IPS DF 4.7 (cell line): ENCODE data around the gene AIPL1.
A peak's percentile ranks its signal among the peaks of the same experiment; 100 is the strongest.
"Not testable (repeated sequence)": the region's sequence is repeated elsewhere in the genome, so short reads cannot be mapped to it uniquely, and the experiment has no call there.

Source experiments
- DNase-seq: peaks from one replicate; pipeline ENCODE4 v3.0.0-alpha.2; 2013; ENCODE audit warnings: low spot score; ENCODE audit errors: extremely low read depth

AIPL1 gene

DNA sequence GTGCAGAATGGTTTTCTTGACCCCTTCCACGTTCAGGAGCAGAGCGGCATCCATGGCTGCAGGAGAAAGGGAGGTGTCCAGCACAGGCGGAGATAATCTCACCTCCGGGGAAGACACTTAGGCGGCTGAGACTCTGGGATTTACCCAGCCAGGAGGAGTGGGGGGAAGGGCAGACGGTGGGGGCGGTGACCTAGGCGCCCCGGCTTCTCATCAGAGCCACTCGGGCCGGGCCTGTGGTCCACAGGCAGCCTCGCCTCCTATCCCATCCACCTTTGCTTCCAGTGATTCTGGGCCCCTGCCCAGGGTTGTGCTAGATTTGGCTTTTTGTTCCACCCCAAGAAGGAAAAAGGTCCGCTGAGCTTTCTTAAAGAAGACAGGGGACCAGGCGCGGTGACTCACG, at the start of gene AIPL1:
Gene AIPL1 (minus strand): TSS at position 71 of the 400 bp plus-strand sequence. CDS start 17 bp downstream, at position 54.
- DNase-seq: no peak

- DNase-seq: no peak
Measured at GRCh38 chr17:6483507-6483906, 48.6 kb upstream of the AIPL1 start.

- not testable (repeated sequence) for DNase-seq
Measured at GRCh38 chr17:6482796-6483195, 47.9 kb upstream of the AIPL1 start.

DNA sequence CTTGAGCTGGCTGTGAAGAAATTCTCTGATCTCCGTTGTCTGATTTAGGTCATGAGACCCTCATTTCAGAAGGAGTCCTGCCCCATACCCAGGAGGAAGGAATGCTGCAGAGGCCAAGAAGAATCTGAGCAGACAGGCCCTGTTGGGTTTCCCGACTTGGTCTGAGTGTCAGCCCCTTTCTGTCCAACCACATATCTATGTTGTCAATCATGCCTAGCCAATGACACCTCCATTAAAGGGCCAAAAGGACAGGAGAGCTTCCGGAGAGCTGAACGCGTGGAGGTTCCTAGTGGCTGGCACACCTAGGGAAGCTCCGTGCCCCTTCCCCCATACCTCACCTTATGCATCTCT, 47.2 kb upstream of the AIPL1 start:
- DNase-seq: no peak

DNA sequence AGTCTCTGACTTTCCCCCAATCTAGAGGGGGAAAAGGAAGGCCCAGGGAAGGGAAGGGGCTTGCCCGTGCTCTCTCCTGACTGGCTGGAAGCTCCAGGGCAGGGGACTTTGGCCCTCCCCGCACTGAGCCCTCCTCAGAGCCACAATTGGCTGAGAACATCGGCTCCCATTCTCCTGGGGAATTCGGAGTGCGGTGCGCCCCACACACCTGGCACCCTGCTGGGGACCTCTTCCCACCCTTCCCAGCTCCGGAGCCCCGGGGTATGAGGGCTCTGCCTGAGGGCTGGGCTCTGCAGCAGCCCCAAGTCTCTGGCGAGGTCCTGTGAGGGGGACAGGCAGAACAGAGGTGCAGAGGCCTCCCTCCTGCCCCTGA, 45.4 kb upstream of the AIPL1 start:
- no peak for DNase-seq

DNA sequence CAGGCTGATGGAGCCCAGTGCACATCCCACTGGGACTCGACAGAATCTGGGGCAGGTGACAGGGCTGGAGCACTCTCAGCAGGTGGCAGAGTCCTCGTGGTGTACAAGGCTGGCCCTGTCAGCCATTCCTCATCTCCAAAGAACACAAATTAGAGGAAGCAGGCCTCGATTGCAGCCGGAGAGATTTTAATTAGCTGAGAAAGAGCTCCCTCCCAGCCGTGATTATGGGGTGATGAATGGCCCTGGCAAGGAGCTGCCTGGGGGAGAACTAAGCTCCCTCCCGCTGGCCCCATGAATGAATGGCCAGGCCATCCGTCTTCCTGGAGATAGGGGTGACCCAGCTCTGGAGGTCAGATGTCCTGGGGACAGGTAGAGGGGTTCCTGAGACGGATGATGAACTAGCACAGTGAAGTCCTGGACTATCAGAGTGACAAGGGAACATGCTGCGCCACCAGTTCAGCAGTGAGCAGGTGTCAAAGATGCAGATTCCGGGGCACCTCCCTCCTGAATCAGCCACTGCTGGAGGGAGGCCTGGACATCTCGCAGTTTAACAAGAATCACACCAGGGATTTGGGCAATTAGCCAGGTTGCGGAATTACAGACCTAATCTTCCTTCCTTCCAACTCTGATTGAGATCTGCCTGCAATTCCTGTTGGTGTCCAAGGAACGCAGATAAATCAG, 44.8 kb upstream of the AIPL1 start:
- no peak for DNase-seq

GRCh38 chr17:6478486-6478885, 43.6 kb upstream of the AIPL1 start:
- DNase-seq: no peak

DNA sequence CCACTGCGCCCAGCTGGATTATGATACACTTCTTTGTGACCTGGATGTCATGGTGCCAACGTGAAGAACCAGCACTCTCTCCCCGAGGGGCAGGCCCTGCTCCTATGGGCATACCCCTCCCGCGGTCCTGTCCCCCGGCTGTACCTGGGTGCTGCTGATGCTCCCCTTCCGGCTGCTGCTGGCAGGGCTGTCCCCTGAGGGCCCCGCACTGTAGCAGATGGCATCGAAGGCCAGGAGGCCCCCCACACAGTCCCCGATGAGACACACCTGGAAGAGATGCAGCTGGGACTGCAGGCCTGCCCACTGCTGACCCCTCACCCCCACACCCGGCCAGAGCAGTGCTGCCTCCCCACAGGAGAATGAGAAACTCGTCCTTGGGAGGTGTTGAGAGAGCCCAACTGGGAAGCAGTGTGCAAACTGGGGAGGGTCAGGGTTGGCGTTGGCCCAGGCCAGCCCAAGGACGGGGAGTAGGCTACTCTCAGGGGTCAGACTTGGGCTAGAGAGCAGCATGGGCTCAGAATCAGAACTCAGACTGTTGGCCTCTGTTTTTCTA, 43.0 kb upstream of the AIPL1 start:
- no peak for DNase-seq

DNA sequence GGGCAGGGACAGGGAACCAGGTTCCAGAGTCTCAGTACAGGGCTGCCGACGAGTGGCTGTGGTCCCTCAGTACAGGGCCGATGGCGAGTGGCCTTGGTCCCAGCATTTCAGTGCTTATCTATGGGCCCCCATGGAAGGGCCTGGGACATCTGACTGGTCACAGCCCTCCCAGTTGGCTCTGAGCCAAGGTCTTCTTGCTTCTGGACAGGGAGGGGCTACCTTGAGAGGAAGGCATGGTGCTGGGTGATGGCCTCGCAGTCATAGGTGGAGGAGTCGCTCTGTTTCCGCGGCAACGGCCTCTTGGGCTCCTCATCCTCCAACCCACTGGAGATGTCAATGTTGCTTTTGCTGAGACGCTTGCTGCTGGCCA, 41.9 kb upstream of the AIPL1 start:
- no peak for DNase-seq

- DNase-seq: no peak
Measured at GRCh38 chr17:6476076-6476809, 41.3 kb upstream of the AIPL1 start.

GRCh38 chr17:6475411-6475810, 40.5 kb upstream of the AIPL1 start:
- DNase-seq: no peak

- DNase-seq: no peak
Measured at GRCh38 chr17:6474906-6475305, 40.0 kb upstream of the AIPL1 start.

- no peak for DNase-seq
Measured at GRCh38 chr17:6474376-6474775, 39.5 kb upstream of the AIPL1 start.

GRCh38 chr17:6473128-6473767, 38.3 kb upstream of the AIPL1 start:
- peak; percentile 69 for DNase-seq

DNA sequence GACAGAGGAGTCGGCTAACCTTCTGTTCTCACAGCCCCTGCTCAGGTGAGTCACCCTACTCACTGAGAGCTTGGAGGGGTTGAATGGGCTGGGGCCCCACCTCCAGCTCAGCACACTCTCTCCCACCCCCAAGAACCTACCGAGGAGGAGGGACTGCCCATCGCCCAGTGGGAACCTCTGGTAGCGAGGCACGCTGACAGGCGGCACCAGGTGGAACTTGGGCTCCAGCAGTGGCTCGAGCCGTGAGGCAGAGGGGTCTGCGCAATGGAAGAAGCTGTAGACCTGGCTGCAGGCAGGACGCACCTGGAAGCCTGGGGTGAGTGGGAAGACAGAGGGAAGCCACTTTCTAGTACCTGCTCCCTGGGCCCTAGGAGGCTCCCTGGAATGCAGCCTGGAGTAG, 37.6 kb upstream of the AIPL1 start:
- no peak for DNase-seq

DNA sequence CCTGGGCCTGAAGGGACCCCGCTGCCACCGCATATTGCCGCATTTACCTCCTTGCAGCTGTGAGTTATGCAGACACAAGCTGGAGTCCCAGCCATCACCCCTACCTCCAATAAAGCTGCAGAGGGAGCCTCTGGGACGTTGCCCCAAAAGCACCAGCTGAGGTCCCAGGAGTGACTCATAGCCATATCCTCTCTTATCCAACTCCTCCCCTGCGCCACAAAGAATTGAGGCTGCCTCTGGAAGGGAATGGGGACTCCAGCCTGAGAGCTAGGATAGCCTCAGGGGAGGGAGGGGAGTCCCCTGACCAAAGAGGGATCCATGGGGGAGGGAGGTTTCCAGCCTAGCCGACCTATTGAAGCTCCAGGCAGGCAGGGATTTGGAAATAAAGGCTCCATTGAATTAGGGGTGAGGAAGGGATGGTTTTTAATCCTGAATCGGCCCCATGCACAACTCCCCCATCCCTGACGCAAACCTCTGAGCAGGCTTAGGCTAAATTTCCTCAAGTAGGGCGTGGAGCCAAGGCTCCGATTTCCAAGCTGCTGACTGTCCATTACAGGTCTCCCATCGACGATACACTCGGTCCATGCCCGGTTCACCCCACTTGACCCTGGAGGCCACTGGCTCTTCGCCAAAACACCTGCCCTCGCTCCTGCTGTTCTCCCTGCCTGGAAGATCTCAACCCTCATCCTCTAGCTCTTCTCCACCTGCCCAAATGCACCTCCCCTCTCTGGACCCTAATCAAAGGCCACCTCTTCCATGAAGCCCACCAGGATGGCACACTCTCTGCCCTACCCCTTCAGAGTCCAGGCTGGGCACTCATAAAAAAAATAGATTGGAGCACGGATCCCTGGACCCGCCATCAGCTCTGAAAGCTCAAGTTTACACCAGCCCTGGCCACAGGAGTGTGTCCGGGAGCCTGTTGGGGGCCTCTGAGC, 36.9 kb upstream of the AIPL1 start:
- no peak for DNase-seq

- DNase-seq: no peak
Measured at GRCh38 chr17:6470751-6471521, 36.0 kb upstream of the AIPL1 start.

DNA sequence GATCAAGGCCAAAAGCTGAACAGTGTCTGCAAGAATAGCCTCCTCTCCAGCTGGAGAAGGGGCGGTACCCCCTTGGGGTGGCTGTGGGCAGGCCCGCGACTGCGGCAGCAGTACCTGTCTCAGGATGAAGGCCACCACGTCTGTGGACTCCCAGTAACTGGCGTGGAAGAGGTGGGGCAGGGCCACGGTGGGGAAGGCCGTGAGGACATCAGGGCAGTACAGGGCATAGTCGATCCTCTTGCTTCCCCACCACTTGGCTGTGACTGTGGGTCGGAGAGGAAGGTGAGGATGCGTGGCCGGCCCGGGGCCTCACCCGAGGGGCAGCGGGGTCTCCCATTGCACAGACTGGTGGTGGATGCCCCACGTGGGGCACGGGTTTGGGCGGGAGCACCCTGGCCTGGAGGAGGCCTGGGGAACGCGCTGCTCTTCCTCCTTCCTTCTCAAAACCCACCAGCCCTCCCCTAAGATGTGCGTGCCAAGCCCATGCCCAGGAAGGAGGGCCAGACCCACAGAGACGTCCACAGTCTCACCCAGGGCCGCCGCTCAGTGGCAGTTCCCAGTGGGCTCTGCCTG, 35.3 kb upstream of the AIPL1 start:
- DNase-seq: no peak

DNA sequence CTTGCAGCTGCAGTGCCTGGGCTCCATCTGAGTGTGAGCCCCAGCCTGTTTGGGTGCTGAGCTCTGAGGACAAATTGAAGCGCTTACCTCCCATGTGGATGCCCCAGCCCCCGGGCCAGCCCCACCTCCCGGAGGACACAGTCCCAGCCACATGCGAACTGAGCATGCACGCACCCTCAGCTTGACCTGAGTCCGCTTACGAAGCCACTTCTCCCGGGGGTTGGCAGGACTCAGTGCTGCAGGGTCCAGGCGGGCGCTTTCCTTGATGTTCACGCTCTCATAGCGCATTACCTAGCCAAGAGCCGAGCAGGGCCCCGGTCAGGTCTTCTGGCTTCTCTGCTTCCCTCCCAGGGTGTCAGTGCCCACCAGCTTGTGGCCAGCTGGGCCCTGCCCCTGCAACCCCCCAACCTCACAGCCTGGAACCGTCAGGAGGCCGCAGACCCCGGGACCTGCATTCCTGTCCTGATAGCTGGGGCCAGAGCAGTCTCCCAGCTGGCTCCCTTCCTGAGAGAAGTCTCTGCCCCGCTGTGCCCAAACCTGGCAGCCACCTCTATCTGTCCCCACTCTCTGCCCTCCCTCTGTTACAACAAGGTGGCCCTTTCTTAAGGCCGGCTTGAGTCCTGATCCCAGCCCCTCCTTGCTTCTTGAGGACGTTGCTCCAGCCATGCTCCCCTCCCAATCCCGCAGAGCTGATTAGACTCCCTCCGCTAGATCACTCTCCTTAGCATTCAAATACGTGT, 33.3 kb upstream of the AIPL1 start:
- no peak for DNase-seq

GRCh38 chr17:6467567-6467966, 32.6 kb upstream of the AIPL1 start:
- DNase-seq: no peak
